Hematopoietic multipotent progenitor cell treated with erythropoietin and hydrocortisone succinate and interleukin-3 and kit ligand, for 8 days (in vitro differentiated cells): Measurements from ENCODE around the gene SPATA32.

Source experiments
- DNase-seq: peaks from one replicate; pipeline ENCODE4 v3.0.0-alpha.2; 2015

Gene SPATA32

DNA sequence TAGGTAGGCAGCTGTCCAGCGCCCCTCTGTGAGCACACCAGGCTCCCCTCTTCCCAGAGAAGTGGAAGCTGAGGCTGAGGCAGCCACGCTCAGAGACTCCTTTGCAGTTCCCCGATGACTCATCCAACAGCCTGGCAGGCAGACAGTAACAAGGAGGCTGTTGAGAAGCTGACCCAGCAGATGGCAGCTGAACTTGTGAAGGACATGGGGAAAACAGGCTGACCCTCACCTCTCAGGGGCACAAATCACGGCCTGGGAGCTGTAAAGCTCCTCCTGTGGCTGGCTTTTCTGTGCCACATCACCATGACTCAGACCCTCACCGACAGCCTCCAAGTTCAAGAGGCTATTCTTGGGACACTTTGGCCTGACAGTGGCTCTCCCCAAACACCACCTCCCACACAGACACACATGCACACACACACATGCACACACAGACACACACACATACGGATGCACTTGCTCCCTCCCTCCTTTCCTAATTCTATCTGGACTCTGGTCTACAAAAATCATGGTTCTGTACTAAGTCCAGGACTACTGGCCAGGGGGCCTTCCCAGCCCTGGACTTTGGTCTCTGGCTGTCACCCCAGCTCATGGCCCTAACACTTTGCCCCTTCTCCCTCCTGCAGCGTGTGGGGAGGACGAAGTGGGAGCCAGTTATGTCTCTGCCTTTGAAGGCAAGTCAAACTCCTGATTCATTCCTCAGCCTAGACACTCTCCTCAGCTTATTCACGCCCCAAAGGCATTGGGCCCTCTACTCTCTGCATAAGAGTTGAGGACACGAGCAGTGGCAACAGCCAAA lies 31.7 kb upstream of the SPATA32 start:
- DNase-seq, result peak; percentile 41

DNA sequence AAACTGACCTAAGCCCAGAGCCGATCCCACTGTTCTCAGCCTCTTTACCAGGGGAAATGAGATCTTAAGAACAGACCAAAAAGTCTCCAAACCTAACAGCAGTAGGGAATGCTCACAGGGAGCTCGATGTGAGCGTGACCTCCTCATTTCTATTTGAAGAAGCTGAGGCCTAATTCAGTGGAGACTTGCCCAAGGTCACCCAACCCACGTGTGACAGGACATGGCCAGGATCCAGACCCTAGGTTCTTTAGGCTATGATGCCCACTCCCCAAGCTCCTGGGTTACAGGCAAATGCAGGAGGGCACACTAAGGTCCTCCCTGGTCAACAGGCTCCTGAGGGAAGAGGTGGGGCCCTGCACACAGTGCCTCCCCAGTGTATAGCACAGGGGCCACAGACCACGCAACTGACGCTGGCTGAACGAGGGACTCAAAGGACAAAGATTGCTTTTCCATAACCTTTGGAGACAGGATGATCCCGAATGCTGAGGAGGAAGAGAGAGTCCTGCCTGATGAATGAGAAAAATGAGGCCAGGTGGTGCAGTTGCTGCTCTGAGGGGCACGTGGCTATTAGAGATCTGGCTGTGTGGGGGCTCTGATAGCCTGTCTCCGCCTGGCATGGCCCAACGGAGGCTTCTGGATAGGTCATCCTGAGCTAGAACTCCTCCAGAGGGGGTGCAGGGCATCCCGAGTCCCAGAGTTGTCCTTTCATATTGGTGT lies 31.0 kb upstream of the SPATA32 start:
- DNase-seq, result no peak

DNA sequence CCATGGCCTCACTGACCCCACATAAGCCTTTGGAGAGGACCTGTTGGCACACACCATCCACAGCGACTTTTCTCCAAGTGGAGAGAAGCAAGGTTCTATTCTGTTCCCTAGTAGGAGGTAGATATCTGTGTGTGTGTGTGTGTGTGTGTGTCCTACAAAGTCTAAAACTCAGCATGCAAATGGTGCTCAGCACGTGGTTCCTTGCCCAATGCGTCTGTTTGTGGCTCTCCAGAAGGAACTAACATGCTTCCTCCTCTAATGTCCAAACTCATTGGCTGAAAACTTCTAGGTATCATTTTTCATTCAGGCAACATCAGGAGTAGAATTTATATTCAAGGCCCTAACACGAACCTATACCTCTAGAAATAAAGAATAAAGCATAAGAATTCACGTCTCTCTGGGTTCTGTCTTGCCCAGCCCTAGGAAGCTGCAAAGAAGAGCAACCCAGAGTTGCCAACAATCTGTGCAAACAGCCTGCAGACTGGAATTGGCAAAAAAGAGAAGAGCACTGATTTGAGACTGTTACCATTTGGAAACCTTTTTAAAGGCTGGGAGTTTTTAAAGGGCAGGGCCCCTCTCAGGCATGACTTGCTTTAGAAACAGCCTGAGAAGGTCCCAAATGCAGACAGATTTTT lies 29.4 kb upstream of the SPATA32 start:
- DNase-seq, result no peak

DNA sequence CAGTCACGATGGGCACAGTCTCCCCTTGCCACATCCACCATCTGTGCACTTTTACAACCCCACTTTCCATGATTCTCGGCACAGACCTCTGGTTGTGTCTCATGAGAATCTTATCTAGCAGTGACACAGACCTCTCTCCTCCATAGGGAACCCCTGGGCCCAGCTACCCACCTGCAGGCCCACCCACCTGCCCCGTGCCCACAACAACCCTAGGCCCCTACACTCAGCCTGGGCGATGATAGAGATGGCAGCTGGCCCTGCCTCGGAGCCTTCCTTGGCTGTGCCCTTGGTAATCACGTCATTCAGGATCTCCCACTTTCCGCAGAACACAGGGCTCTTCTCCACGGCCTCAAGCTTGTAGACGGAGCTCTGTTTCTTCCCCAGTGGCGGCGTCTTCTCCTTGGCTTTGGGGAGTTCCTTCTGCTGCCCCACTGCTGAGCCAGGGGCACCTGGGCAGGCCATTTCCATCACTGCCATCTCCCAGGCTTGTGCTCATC lies 28.4 kb upstream of the SPATA32 start:
- no peak for DNase-seq

DNA sequence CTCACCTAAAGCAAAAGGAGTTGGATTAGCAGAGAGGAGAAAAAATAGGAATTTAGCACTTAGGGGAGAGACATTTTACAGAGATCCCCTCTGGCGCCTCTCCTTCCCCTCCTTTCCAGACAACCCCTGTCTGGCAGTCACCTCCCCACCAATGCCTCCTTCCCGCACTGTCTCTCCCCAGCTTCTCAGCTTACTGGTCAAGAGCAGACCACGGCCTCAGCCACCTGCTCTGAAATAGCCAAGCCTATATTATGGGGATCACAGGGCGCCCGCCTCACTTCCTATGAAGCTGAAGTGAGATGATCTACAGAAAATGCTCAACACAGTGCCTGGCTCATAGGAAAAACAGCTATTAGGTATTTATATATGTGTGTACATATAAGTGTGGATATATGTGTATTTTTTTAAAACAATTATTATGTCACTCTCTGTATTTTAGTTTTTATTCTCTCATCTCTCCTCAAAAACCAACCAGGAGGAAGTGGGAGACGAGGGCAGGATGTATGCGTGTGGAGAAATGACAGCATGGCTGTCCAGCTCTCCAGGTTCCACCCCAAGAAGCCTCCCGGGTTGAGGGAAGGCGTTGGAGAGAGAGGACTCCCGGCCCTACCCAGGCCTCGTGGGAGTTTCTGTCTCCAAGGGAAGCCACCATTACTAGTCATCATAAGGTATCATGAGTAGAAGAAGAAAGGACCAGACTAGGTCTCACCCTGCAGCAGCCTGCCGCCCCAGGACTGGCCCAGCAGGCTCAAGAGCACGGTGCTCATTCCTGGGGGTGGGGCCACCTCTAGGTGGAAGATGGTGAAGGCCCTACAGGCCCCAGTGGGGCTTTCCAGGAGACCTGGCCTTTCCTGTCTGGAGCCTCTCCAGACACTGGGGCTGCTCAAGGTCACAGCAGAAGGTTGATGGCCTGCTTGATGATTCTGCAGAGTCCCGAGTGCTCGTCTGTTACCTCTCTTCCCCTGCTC lies 27.7 kb upstream of the SPATA32 start:
- DNase-seq, result no peak

DNA sequence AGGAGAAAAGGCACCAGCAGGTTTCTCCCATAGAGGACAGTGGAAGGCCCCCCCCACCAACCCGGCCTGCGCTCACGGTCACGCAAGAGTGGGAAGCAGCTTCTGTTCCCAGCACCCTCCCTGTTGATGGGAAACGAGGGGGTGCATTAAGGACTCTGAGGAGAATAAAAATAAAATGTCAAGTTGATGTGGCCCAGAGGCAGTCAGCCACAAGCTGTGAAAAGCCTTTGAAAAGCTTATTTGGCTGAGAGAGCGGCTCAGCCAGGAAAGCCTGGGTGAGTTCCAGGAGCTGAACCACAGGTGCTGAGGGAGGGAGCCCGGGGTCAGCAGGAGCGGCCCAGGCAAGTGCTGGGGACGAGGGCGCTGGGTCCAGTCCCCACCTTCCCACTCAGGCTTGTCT lies 26.9 kb upstream of the SPATA32 start:
- DNase-seq, result no peak

DNA sequence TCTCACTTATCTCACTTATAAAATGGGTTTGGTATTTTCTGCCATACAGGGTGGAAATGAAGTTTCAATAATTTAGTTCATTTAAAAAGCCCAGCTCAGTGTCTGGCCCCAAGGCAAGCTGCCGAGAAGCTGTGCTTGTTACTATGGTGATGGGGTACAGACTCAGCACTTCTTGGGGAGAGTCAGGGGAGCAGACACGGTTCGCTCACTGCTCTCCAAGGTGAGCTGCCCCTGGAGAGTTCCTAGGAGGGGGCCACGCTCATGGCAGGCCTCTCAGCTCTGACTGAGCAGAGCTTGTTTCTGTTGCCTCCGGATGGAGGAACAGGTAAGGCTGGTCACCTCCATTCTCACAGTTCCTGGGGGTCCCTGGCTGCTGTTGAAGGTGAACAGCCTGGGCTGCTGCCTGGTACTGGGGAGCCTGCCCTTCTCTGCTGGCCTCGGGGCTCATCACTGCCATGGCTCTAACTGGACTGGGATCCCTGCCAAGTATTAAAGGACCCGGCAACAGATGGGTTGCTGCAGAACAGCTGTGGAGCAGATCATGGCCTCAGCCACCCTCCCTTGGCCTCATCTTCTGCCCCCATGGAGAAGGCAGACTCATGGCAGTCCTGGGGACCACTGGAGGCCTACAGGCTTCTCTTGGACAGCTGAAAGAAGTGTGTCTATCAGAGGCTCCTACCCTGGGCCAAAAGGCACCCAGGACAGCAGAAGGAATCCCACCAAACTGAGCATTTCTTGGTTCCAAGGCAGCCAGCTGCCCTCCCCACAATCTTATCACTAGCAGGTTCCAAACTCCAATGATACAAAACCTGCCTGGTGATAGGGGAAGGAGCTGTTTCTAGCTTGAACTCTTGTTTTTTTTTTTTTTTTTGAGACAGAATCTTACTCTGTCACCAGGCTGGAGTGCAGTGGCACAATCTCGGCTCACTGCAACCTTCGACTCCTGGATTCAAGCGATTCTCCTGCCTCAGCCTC lies 25.9 kb upstream of the SPATA32 start:
- peak; percentile 76 for DNase-seq

DNA sequence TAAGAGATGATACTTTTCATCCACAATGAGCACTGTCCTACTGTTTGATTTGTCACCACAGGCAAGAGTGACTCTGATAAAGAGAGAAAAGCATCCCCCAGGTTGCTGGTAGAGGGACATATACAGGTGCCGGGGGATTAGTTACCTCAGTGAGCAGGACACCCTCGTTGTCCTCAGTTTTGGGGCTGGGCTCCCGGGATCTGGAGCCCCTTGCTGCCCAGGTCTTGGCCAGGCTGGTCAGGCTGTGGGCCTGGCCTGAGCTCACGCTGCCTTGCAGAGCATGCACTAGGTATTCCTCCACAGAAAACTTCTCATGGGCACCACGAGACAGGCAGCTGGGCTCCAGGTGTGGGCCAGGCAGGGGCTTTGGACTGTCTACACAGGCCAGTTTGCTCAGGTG lies 24.4 kb upstream of the SPATA32 start:
- no peak for DNase-seq

DNA sequence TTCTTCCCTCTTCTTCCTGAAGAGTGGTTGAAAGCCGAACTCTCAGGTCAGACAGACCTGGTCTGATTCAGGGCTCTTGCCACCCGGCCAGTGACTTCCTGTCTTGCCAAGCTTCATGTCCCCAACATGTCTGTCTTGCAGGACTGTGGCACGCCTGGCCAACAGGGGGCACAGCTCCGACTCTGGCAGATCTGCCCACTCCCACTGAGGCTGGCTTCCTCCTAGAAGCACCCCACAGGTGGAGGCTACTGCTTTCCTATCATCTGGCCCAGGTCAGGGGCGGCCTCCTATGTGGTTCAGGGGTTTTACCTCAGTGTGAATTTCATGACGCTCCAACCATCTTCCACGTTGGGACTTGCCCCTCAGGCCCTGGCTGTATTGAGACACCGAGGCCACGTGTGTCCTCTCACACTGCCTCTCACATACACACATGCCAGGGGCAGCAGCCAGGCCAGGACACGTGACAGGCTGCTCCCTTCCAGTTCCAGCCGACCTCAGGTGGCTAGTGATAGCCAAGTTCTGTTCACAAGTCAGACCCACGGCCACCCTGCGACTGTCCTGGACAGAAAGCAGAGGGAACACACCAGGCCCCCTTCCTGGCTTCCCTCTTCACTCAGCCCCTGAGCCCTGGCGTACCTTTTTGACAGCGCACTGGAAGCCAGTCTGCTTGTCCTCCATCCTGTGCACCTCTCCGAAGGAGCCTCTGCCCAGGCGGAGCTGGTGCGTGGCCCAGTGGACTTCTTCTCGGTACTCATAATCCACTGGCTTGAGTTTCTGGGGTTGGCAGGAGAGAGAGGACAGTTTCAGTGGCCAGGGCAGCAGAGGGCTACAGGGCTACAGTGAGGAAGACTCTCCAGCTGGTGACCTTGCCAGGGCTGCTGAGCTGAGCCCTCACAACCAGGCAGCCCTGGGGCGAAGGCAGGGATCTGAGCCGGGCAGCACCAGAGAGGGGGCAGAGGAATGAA lies 22.6 kb upstream of the SPATA32 start:
- DNase-seq, result peak; percentile 34

DNA sequence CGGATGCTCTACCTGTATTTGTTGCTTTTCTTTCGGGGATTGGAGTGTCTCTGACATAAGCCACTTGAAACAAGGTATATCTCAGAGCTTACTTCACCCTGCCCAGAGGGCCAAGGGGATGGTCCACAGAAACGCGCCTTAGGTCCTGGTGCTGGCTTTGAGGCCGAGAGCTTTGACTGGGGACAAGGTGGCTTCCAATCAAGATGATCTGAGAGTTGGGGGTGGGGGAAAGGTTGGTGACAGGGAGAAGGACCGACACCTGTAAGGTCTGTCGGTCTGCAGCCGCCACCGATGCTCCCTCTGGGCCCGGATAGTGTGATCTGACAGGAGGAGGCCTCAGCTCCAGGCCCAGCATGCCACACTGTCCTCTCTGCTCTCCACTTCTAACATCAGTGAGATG lies 21.8 kb upstream of the SPATA32 start:
- no peak for DNase-seq

DNA sequence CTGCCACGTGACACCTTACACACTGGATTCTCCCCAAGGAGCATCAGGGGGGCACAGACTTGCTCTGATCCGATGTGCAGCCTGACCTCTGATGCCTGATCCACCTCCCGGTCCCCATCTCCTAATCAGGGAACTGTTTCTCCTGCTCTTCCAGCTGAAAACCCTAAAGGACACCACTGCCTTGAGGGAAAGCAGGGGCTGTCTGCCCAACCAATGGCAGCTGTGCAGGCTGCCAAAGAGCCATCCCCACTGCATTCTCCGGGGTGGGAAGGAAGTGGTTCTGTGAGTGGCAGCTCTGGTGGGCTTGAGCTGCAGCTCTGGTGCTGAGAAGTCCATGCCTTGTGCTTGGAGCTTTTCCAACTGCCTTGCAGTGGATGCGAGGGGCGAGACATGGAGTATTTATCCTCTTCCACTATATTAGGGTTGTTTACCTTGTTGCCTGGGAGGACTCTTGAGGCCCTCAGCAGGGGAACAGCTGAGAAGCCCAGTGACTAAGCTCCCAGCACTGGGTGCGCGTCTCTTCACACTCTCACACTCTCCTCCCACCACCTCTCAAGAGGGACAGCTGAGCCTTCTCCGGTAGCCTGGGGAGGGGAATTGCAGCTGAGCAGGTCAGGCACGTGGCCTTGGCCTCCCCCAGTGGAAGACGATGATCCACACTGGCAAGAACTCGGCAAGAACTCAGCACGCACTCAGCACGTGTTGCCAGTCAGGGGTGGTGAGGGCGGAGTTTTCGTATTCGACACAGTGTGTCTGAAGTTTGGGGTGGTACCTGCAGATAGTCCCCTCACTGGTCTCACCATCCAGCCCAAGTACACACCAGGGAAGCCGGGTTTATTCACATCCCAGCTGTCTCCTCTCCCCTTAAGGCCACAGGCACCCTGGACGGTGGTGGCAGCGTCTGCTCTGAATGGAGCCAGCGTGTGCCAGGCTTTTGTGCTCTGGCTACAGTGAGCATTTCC lies 21.1 kb upstream of the SPATA32 start:
- no peak for DNase-seq

DNA sequence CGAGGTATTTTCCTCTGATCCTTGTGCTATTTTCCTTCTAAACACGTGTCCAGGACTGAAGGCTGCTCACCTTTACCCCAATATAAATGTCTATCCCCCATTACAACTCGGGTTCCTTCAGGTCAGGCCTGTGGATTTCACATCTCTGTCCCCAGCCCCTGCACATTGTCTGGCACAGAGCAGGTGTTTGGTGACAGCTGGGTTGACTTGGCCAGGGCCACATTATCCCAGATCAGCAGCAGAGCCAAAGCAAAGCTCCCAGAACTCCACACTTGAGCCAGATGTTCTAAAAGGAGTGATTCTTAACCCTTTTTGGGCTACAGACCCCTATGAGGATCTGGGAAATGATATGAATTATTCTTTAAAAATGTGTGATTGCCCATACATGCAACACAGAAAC lies 18.0 kb upstream of the SPATA32 start:
- no peak for DNase-seq

DNA sequence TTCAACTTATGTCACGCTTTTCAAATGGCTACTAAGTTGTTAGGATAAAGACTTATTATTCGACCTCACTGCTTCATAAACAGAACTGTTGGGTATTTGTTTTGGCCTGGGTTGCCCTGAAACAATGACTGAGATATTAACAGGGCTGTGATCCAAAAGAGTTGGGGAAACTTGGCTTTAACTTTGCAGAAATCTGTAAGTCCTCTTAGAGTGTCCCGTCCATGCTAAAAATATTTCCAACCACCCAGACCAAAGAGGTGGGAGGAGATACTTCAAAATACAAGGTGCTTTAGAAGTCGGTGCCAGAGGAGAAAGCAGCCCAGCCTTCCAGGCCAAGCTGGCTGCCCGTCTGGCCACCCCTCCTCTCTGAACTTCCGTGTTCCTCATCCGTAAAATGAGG lies 16.1 kb upstream of the SPATA32 start:
- no peak for DNase-seq

DNA sequence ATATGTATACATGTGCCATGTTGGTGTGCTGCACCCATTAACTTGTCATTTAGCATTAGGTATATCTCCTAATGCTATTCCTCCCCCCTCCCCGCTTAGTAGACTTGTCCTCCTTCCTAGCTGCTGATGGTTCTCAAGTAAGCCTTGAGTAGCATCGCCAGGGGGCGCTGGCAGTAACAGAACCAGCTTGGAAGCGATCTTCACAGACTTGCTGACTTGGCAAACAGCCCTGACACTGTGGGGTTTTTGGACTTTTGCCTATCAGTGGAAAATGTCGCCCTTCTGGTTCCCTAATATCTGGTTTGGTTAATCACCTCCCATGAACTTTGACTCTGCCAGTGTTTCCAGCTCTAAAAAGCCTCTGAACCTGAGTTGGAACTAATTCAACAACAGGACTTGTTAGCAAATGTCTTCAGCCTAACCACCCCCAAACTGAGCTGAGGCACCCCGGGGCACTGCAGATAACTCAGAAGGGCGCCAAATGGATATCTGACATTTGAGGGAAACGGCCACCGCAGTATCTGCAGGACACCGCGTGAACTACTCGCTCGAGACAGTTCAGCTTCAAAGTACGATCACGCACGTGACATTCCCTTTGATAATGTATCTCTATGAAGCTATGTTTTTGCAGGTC lies 15.4 kb upstream of the SPATA32 start:
- peak; percentile 100 for DNase-seq

DNA sequence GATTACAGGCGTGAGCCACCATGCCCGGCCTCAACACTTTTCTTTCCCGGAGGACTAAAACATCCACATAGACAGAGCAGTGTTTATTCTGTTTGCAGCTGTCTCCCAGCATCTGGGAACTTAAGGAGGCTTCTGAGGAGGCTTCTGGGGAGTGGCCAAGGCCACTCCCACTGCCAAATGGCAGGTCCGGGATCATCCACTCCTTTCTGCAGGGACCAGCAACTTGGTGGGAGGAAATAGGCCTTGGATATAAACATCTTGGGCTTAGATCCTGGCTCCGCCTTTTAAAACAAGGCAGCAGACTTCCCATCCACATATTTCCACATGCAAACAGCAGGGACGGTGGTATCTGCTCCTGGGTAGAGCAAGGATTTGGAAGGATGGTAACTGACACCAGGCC lies 14.1 kb upstream of the SPATA32 start:
- no peak for DNase-seq

DNA sequence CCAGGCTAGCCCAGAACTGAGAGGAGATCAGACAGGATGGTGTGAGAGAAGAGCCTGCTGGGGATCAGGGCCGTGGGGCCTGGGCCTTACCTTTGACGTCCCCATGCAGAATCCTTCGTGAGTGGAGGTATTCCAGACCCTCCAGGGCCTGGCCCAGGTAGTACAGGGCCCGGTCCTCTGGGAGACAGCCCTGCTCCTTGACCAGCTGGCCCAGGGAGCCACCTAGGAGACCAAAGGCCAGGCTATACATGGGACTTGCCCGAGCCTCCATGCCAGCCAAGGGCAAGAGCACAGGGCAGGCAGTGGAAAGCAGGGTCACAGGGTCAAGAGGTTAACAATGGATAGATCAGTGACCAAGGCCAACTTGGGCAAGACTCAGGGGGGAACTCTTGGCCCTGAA lies 12.1 kb upstream of the SPATA32 start:
- no peak for DNase-seq

DNA sequence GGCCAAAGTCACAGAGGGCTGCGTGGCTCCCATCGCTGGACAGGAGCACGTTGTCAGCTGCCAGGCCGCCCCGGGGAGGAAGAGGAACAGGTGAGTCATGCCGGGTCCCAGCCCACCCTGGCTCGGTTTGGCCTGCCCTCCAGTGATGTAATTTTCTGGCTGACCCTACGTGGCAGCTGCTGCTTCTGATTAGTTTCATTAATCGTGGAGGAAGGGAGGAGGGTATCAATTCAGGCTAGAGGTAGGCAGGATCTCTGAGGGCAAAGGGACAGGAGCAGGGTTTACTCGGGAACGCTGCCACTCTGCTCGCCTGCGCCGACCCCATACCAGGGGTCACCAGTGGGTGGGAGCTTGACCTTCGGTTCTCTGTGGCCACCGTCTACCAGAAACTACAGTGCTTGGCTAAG lies 11.7 kb upstream of the SPATA32 start:
- no peak for DNase-seq

DNA sequence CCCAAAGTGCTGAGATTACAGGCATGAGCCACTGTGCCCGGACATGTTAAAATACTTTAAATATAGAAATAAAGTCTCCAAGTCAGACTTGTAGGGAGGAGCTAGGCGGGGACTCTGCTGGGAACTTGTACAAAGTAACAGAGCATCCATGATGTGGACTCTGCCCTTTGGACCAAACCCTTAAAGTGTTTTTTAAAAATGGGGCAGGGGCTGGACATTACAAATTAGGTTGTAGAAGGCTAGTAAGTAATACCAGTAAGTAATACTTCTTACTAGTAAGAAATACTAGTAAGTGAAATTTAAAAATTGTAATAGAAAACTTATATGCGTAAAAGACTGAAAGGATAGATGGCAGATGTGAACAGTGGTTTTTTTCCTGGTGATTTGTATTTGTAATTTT lies 9.7 kb upstream of the SPATA32 start:
- no peak for DNase-seq
